Astrocyte (in vitro differentiated cells and primary cell): ENCODE data around the gene ZNF778.

Source experiments
- EZH2 ChIP-seq: IDR thresholded peaks from 2 replicates; pipeline ENCODE4 v1.6.1; 2012; ENCODE audit warnings: mild to moderate bottlenecking, low read length, inconsistent platforms; ENCODE audit not compliant: insufficient read depth
- TF ChIP-seq, protein P1 (sequence below): IDR thresholded peaks from 2 replicates; pipeline ENCODE4 v1.5.1; 2011; ENCODE audit warnings: low read depth, mild to moderate bottlenecking, inconsistent platforms, low read length, moderate library complexity; ENCODE audit not compliant: insufficient read depth

DNA sequence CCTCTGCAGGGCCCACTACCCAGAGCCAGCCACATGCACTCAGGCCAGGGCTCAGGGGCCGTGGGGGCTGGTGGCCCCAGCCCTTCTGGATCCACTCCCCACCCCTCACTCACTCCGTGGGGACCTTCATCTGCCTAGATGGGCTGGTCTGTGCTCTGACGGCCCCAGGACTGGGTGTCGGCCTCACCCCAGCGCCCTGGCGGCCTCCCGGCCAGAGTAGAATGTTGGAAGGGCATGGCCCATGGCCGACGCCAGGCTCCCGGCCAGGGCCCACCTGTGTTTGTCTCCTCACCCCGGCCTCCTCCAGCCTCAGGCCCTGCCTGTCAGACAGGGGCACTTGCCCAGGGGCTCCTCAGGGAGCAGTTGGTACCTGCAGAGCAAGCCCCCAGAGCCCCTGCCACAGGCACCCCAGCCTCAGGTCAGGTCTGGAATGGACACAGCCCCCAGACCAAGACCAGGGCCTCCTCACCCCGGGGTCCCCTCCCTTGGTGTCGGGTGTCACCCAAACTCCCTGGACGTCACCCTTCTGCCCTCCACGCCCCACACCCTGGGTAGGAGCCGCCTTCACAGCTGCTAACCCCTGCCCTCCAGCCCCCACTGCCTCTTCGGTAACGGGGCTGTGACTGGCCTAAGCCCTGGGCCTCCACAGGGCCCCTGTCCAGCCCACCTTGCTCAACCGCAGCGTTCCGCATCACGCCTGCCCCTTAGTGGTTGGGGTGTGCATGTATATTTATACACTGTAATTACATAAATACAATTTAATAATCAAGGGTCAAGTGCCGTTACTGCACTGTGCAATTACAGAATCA lies 48.9 kb upstream of the ZNF778 start:
- TF ChIP-seq, protein P1, sequence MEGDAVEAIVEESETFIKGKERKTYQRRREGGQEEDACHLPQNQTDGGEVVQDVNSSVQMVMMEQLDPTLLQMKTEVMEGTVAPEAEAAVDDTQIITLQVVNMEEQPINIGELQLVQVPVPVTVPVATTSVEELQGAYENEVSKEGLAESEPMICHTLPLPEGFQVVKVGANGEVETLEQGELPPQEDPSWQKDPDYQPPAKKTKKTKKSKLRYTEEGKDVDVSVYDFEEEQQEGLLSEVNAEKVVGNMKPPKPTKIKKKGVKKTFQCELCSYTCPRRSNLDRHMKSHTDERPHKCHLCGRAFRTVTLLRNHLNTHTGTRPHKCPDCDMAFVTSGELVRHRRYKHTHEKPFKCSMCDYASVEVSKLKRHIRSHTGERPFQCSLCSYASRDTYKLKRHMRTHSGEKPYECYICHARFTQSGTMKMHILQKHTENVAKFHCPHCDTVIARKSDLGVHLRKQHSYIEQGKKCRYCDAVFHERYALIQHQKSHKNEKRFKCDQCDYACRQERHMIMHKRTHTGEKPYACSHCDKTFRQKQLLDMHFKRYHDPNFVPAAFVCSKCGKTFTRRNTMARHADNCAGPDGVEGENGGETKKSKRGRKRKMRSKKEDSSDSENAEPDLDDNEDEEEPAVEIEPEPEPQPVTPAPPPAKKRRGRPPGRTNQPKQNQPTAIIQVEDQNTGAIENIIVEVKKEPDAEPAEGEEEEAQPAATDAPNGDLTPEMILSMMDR, result no peak
- no peak for TF ChIP-seq EZH2
